OCI-LY3 (cell line): ENCODE results near the gene ARHGAP24.

ENCODE experiments used
- EZH2phosphoT487 ChIP-seq: fragments of 200-600 bp; shearing (Covaris generic); IDR thresholded peaks from 2 replicates; pipeline ENCODE4 v1.6.1; 2018; ENCODE audit warnings: antibody characterized with exemption, mixed run types, low read depth
- TF ChIP-seq, protein P1 (sequence below): fragments of 200-600, 300-600 bp; sonication (generic); IDR thresholded peaks from 2 replicates; pipeline ENCODE4 v1.5.1; 2014; ENCODE audit warnings: antibody characterized with exemption, low read length, low read depth

DNA sequence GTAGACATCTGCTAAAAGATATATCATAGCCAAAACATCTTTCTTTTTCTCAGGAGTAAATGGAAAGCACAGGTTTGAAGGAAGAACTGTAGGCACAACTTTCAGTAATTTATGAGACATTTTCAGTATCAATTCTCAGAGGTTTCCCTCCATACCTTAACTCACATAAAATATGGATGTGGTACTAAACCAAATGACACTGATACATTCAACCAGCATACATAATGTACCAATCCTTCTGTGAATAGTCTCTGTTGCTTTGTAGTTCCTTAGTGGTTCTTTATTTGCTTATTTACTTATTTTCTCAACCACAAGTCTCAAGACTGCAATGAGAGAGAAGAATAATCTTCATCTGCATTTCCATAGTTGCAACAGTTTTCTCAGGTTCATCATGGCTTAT lies 96.1 kb downstream of the ARHGAP24 start:
- TF ChIP-seq, protein P1, sequence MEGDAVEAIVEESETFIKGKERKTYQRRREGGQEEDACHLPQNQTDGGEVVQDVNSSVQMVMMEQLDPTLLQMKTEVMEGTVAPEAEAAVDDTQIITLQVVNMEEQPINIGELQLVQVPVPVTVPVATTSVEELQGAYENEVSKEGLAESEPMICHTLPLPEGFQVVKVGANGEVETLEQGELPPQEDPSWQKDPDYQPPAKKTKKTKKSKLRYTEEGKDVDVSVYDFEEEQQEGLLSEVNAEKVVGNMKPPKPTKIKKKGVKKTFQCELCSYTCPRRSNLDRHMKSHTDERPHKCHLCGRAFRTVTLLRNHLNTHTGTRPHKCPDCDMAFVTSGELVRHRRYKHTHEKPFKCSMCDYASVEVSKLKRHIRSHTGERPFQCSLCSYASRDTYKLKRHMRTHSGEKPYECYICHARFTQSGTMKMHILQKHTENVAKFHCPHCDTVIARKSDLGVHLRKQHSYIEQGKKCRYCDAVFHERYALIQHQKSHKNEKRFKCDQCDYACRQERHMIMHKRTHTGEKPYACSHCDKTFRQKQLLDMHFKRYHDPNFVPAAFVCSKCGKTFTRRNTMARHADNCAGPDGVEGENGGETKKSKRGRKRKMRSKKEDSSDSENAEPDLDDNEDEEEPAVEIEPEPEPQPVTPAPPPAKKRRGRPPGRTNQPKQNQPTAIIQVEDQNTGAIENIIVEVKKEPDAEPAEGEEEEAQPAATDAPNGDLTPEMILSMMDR, result no peak
- no peak for TF ChIP-seq EZH2phosphoT487
